CD4-positive, alpha-beta T cell (primary cell): ENCODE measurements around the gene REXO1. TPM values are rescaled to one million over a fixed set of nuclear protein-coding genes. Genes with fewer than 3 reads are reported as not detected.

Experiments
- ATAC-seq: fragments of 200-7000 bp; cut with Tn5 transposase; one replicate; pipeline ENCODE4 v1.10.0; 2022; ENCODE audit warnings: mild to moderate bottlenecking; ENCODE audit not compliant: poor library complexity
- CTCF ChIA-PET: fragments of 350-600 bp; sonication (Branson Sonifier 250); formaldehyde crosslinking; loops from one replicate; lab custom pipeline; 2021; ENCODE audit warnings: antibody characterized with exemption, inconsistent platforms; lab: Charles Lee
- POLR2A ChIA-PET: fragments of 350-600 bp; sonication (Branson Sonifier 250); formaldehyde crosslinking; loops from one replicate; lab custom pipeline; 2021; ENCODE audit warnings: antibody characterized with exemption, inconsistent platforms; lab: Charles Lee
- DNase-seq, 14 experiments: peaks; one replicate each; pipeline ENCODE4 v3.0.0-alpha.2; 2013 to 2020; ENCODE audit warnings: mixed read lengths in 2 of 14
- H3K27ac ChIP-seq, 2 donors: one replicate each; pipeline versions ENCODE4 v1.5.1 to v1.7.0; 2013; ENCODE audit warnings: low read length in 2 of 2, low read depth in 1 of 2, mild to moderate bottlenecking in 1 of 2
- H3K27me3 ChIP-seq, 2 experiments: 1 replicate in 1 of 2; 2 replicates in 1 of 2; pipeline versions ENCODE4 v1.6.1 to v1.7.0; 2013; ENCODE audit warnings: low read length in 2 of 2, control low read depth in 1 of 2, mild to moderate bottlenecking in 1 of 2, moderate library complexity in 1 of 2; ENCODE audit not compliant: insufficient read depth in 2 of 2, control insufficient read depth in 1 of 2
- H3K36me3 ChIP-seq: one replicate; pipeline ENCODE4 v1.6.1; 2013; ENCODE audit warnings: low read length, control low read depth; ENCODE audit not compliant: insufficient read depth
- H3K4me1 ChIP-seq: one replicate; pipeline ENCODE4 v1.6.1; 2013; ENCODE audit warnings: low read length, control low read depth; ENCODE audit not compliant: insufficient read depth
- H3K4me3 ChIP-seq: one replicate; pipeline ENCODE4 v1.5.1; 2013; ENCODE audit warnings: mild to moderate bottlenecking, low read length, moderate library complexity
- H3K9me3 ChIP-seq, 2 experiments: 1 replicate in 1 of 2; 2 replicates in 1 of 2; pipeline versions ENCODE4 v1.6.1 to v1.7.0; 2013; ENCODE audit warnings: low read length in 2 of 2, mild to moderate bottlenecking in 2 of 2, control low read depth in 1 of 2, moderate library complexity in 1 of 2; ENCODE audit not compliant: control insufficient read depth in 1 of 2, insufficient read depth in 1 of 2
- H3K27ac Mint-ChIP-seq: one replicate; pipeline ENCODE4 v1.8.0; 2020; ENCODE audit warnings: mixed read lengths
- H3K27me3 Mint-ChIP-seq: one replicate; pipeline ENCODE4 v1.8.0; 2021; ENCODE audit warnings: mixed read lengths
- H3K36me3 Mint-ChIP-seq: one replicate; pipeline ENCODE4 v1.8.0; 2021; ENCODE audit warnings: low read depth, mixed read lengths
- H3K4me1 Mint-ChIP-seq: one replicate; pipeline ENCODE4 v1.8.0; 2021; ENCODE audit warnings: low read depth, mixed read lengths
- H3K4me3 Mint-ChIP-seq: one replicate; pipeline ENCODE4 v1.8.0; 2020; ENCODE audit warnings: mild to moderate bottlenecking, mixed read lengths
- H3K9me3 Mint-ChIP-seq: one replicate; pipeline ENCODE4 v1.8.0; 2020; ENCODE audit warnings: mixed read lengths
- CTCF ChIP-seq: fragments of 200-600 bp; IDR thresholded peaks from one replicate; pipeline ENCODE4 v1.8.0; 2022; ENCODE audit warnings: antibody characterized with exemption, mild to moderate bottlenecking
- intact Hi-C, 2 experiments: fragments of 100-400 bp; cut with DNase I in 1 of 2; cut with micrococcal nuclease in 1 of 2; formaldehyde crosslinking; loops; one replicate each; pipeline versions ENCODE4 v1.15.1 to v1.9.0; 2023 to 2025; cut with DNase I, micrococcal nuclease
- total RNA-seq, 174 experiments: library from RNA in 2 of 174; stranded (reverse) in 2 of 174; gene quantifications; one replicate each; pipeline ENCODE4 v1.2.3 and lab custom pipeline; 2021 to 2026

Gene REXO1
- total RNA-seq, 2 experiments from 2014 or later = 106 to 114 TPM

- ChIA-PET CTCF (interaction anchor here (0.6 to 1.9 kb wide), 11 partner anchors 11 to 280 kb away, joined by 3 to 13 read pairs (median 4); partner anchors contain the start of gene ATP8B3), POLR2A (interaction anchor here (0.5 to 1.9 kb wide), 4 partner anchors 11 to 992 kb away, joined by 3 to 5 read pairs (median 4); no protein-coding TSS in a partner anchor)
- peak in 1 of 14 experiments; percentile 46 for DNase-seq
- peak; percentile 9 for ATAC-seq
- H3K36me3 Mint-ChIP-seq = peaks cover 39% of the 10 kb centered on the region
- H3K4me3 ChIP-seq = no peak overlapping the region
- no peaks in the 10 kb centered on the region for H3K9me3 ChIP-seq
- peaks cover 69% of the 10 kb centered on the region for H3K36me3 ChIP-seq
- intact Hi-C loops = loop anchor here in 1 of 2 experiments (1.0 to 10.0 kb wide), 3 partner anchors 38 to 282 kb away; no protein-coding TSS in a partner anchor
- peaks cover 4% of the 10 kb centered on the region for H3K4me1 Mint-ChIP-seq
- TF ChIP-seq CTCF = no peak
- no peak overlapping the region for H3K27ac Mint-ChIP-seq
- H3K27me3 Mint-ChIP-seq = no peaks in the 10 kb centered on the region
- no peaks in the 10 kb centered on the region for H3K9me3 Mint-ChIP-seq
- H3K27me3 ChIP-seq = no peaks in the 10 kb centered on the region
- H3K27ac ChIP-seq = no peak overlapping the region
- H3K4me1 ChIP-seq = peaks cover 10% of the 10 kb centered on the region
- no peak overlapping the region for H3K4me3 Mint-ChIP-seq
These were observed 21.4 kb downstream of the REXO1 start for GRCh38 chr19:1826557-1827521.

GRCh38 chr19:1825909-1826556, 22.2 kb downstream of the REXO1 start:
- peak overlapping the region; percentile 15 for H3K4me3 Mint-ChIP-seq
- H3K27ac ChIP-seq = no peak overlapping the region

More at GRCh38 chr19:1825909-1826556, 22.2 kb downstream of the REXO1 start:
- Mint-ChIP-seq H3K36me3 (peaks cover 41% of the 10 kb centered on the region), H3K27ac (peak overlapping the region; percentile 30), H3K27me3 (no peaks in the 10 kb centered on the region), H3K4me1 (peaks cover 4% of the 10 kb centered on the region), H3K9me3 (no peaks in the 10 kb centered on the region)
- ATAC-seq = peak; percentile 86
- no peaks in the 10 kb centered on the region for H3K9me3 ChIP-seq
- peaks cover 10% of the 10 kb centered on the region for H3K4me1 ChIP-seq
- intact Hi-C loops = loop anchor here in 1 of 2 experiments (1.0 to 10.0 kb wide), 3 partner anchors 37 to 281 kb away; no protein-coding TSS in a partner anchor
- no peaks in the 10 kb centered on the region for H3K27me3 ChIP-seq
- peak; percentile 69 to 88 (median 74) for DNase-seq
- ChIA-PET CTCF (interaction anchor here (0.6 to 1.9 kb wide), 14 partner anchors 12 to 280 kb away, joined by 3 to 13 read pairs (median 4); partner anchors contain the start of genes ATP8B3 and REXO1), POLR2A (interaction anchor here (1.0 to 1.6 kb wide), 2 partner anchors 12 to 14 kb away, joined by 3 to 4 read pairs; no protein-coding TSS in a partner anchor)
- H3K36me3 ChIP-seq = peaks cover 72% of the 10 kb centered on the region
- no peak overlapping the region for H3K4me3 ChIP-seq
- peak; percentile 86 for TF ChIP-seq CTCF
